HUES64 (cell line): ENCODE results near the gene DNAL1. TPM values are rescaled to one million over a fixed set of nuclear protein-coding genes. Genes with fewer than 3 reads are reported as not detected.

ENCODE experiments used
- H3K27ac ChIP-seq: 2 replicates; pipeline ENCODE4 v1.7.0; 2013; ENCODE audit warnings: low read depth, low read length, inconsistent platforms
- H3K27me3 ChIP-seq: 2 replicates; pipeline ENCODE4 v1.6.1; 2013; ENCODE audit warnings: mild to moderate bottlenecking, low read length; ENCODE audit not compliant: insufficient read depth
- H3K36me3 ChIP-seq: 2 replicates; pipeline ENCODE4 v1.6.1; 2013; ENCODE audit warnings: mild to moderate bottlenecking, low read length; ENCODE audit not compliant: insufficient read depth
- H3K4me1 ChIP-seq: 2 replicates; pipeline ENCODE4 v1.6.1; 2013; ENCODE audit warnings: mild to moderate bottlenecking, low read length, moderate library complexity; ENCODE audit not compliant: insufficient read depth
- H3K4me3 ChIP-seq: 2 replicates; pipeline ENCODE4 v1.5.1; 2013; ENCODE audit warnings: mild to moderate bottlenecking, low read length, moderate library complexity
- H3K9ac ChIP-seq: 2 replicates; pipeline ENCODE4 v1.6.1; 2013; ENCODE audit warnings: mild to moderate bottlenecking, low read depth, low read length
- H3K9me3 ChIP-seq: 2 replicates; pipeline ENCODE4 v1.6.1; 2013; ENCODE audit warnings: low read depth, low read length; ENCODE audit not compliant: insufficient read depth
- WGBS: fragments of 150-250, 120-280 bp; methylation state at CpG from one replicate; pipeline ENCODE4 v1.1.7; 2013; ENCODE audit warnings: missing lambda C conversion rate; 5-methylcytosine and 5-hydroxymethylcytosine counted together
- polyA plus RNA-seq, 2 experiments: library from polyadenylated mRNA; stranded (reverse); fragments of 50-300 nt; gene quantifications; one replicate each; pipeline ENCODE4 v1.2.3, GENCODE V29; 2013

Gene DNAL1, protein sequence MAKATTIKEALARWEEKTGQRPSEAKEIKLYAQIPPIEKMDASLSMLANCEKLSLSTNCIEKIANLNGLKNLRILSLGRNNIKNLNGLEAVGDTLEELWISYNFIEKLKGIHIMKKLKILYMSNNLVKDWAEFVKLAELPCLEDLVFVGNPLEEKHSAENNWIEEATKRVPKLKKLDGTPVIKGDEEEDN
- polyA plus RNA-seq (2013, experiment 1 of 2), result 8.1 TPM
- polyA plus RNA-seq (2013, experiment 2 of 2), result 8.8 TPM

- H3K9me3 ChIP-seq, result no peaks in the 10 kb centered on the region
- H3K27ac ChIP-seq, result peak within 1 kb of the TSS; percentile 72; the same call in 1 of the 2 replicates
- peaks cover 8% of the 10 kb centered on the region for H3K4me1 ChIP-seq
- WGBS, result under 1% methylated on average over 43 of the region's 43 CpGs
- no peaks in the 10 kb centered on the region for H3K27me3 ChIP-seq
- no peaks in the 10 kb centered on the region for H3K36me3 ChIP-seq
- H3K9ac ChIP-seq, result peak within 1 kb of the TSS; percentile 75
- H3K4me3 ChIP-seq, result peak within 1 kb of the TSS; percentile 96
These were observed at the start of gene DNAL1 for GRCh38 chr14:73644531-73645247. DNAL1 (plus strand) TSS chr14:73644986; CDS start chr14:73645040, 54 bp downstream.

GRCh38 chr14:73599499-73599898, 45.3 kb upstream of the DNAL1 start:
- Histone ChIP-seq H3K27ac (no peak overlapping the region), H3K4me1 (no peaks in the 10 kb centered on the region), H3K27me3 (no peaks in the 10 kb centered on the region), H3K36me3 (no peaks in the 10 kb centered on the region), H3K9ac (no peak overlapping the region), H3K9me3 (no peaks in the 10 kb centered on the region), H3K4me3 (no peak overlapping the region)

DNA sequence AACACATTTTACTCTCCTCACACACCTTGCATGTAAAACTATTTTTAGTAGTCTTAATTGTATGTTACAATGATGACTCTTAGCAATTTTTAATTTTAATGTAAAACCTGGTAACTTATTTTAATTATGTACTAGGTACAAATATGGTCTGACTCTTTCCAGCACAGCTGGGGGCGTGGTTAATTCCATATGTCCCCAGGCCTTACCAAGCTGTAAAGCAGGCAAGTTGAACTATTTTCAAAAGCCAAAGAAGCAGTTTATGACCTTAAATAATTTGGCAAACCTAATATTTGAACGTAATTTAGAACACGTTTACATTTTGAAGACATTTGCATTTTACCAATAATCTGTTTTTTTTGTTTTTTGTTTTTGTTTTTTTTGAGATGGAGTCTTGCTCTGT, 41.8 kb upstream of the DNAL1 start:
- WGBS, result 91% methylated on average over 3 of the region's 3 CpGs
- Histone ChIP-seq H3K36me3 (no peaks in the 10 kb centered on the region), H3K27ac (no peak overlapping the region)

DNA sequence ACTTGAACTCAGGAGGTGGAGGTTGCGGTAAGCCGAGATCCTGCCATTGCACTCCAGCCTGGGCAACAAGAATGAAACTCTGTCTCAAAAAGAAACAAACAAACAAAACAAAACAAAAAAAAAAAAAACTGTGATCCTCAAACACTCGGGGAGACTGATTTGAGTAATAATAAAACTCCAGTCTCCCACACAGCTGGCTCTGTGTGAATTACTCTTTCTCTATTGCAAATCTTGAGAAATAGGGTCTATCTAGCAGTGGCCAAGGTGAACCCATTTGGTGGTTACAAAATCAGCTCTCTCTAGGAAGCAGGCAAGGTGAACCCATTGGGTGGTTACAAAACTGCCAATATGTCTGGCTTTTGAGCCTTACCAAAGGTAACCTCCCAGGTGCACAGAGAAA, 38.5 kb upstream of the DNAL1 start:
- Histone ChIP-seq H3K27ac (no peak overlapping the region), H3K9ac (no peak overlapping the region), H3K27me3 (peaks cover 4% of the 10 kb centered on the region; the same call in 1 of the 2 replicates), H3K4me1 (no peaks in the 10 kb centered on the region), H3K4me3 (no peak overlapping the region), H3K9me3 (peaks cover 10% of the 10 kb centered on the region), H3K36me3 (no peaks in the 10 kb centered on the region)
- 92% methylated on average over 2 of the region's 3 CpGs for WGBS

More for the DNA sequence above, 41.8 kb upstream of the DNAL1 start:
- Histone ChIP-seq H3K9ac (no peak overlapping the region), H3K27me3 (no peaks in the 10 kb centered on the region), H3K4me1 (no peaks in the 10 kb centered on the region), H3K9me3 (peaks cover 10% of the 10 kb centered on the region), H3K4me3 (no peak overlapping the region)

- H3K4me3 ChIP-seq, result no peak overlapping the region
- 82% methylated on average over 1 of the region's 1 CpG for WGBS
- no peak overlapping the region for H3K9ac ChIP-seq
- H3K27ac ChIP-seq, result no peak overlapping the region
- H3K27me3 ChIP-seq, result peaks cover 13% of the 10 kb centered on the region; the same call in 1 of the 2 replicates
- no peaks in the 10 kb centered on the region for H3K4me1 ChIP-seq
- peaks cover 10% of the 10 kb centered on the region for H3K9me3 ChIP-seq
- no peaks in the 10 kb centered on the region for H3K36me3 ChIP-seq
These were observed 37.5 kb upstream of the DNAL1 start for GRCh38 chr14:73607241-73607640.

DNA sequence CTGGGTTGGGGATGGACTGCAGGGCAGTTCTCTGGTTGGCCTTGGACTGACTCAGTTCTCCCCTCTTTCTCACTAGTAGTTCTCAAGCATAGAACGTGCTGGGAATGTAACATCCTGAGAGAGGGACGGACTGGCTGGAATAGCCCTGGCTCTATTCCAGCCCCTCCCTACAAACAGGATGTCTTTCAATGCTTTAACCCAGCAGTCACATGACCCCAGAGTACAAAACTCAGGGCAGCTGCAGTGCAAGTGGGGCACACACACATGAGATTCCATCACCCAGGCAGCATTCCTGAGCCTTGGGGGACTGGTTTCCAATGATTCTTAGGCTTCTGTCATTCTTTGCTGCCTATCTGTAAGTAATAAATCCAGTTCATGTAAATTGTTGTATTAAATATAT, 34.1 kb upstream of the DNAL1 start:
- Histone ChIP-seq H3K36me3 (no peaks in the 10 kb centered on the region), H3K27me3 (peaks cover 38% of the 10 kb centered on the region), H3K4me3 (no peak overlapping the region), H3K9ac (no peak overlapping the region), H3K9me3 (peaks cover 10% of the 10 kb centered on the region), H3K27ac (no peak overlapping the region), H3K4me1 (no peaks in the 10 kb centered on the region)
- WGBS, result 89% methylated on average over 2 of the region's 2 CpGs

- under 1% methylated on average over 84 of the region's 84 CpGs for WGBS
- Histone ChIP-seq H3K9me3 (no peaks in the 10 kb centered on the region), H3K36me3 (no peaks in the 10 kb centered on the region), H3K4me1 (0 out of 2 replicates have a peak, but pooled peaks cover 7% of the 10 kb centered on the region), H3K9ac (peak within 1 kb of the TSS; percentile 76), H3K27ac (no peak within 1 kb of the TSS), H3K27me3 (peaks cover 49% of the 10 kb centered on the region), H3K4me3 (peak within 1 kb of the TSS; percentile 75)
These were observed 32.3 kb upstream of the DNAL1 start, which contains the start of gene ACOT6 for GRCh38 chr14:73612339-73613045. ACOT6 (plus strand) TSS chr14:73612517; CDS start chr14:73612572, 55 bp downstream.

DNA sequence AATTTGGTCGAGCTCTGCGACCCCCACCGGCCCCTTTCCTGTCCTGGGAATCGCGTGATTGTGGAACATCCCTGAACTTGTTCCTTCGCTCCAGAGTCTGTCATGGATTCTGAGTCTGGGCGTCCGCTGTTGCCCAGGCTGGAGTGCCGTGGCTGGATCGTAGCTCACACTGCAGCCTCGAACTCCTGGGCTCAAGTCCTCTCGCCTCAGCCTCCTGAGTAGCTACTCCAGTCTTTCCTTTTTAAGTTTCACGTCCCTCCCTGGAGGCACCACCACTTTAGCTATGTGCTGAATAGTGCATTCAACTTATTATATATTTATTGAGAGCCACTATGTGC, 31.8 kb upstream of the DNAL1 start:
- 14% methylated on average over 13 of the region's 13 CpGs for WGBS
- H3K9me3 ChIP-seq, result no peaks in the 10 kb centered on the region
- peaks cover 50% of the 10 kb centered on the region for H3K27me3 ChIP-seq
- peak overlapping the region; percentile 75 for H3K4me3 ChIP-seq
- H3K36me3 ChIP-seq, result no peaks in the 10 kb centered on the region
- 0 out of 2 replicates have a peak, but pooled peaks cover 7% of the 10 kb centered on the region for H3K4me1 ChIP-seq
- peak overlapping the region; percentile 76 for H3K9ac ChIP-seq
- H3K27ac ChIP-seq, result no peak overlapping the region

DNA sequence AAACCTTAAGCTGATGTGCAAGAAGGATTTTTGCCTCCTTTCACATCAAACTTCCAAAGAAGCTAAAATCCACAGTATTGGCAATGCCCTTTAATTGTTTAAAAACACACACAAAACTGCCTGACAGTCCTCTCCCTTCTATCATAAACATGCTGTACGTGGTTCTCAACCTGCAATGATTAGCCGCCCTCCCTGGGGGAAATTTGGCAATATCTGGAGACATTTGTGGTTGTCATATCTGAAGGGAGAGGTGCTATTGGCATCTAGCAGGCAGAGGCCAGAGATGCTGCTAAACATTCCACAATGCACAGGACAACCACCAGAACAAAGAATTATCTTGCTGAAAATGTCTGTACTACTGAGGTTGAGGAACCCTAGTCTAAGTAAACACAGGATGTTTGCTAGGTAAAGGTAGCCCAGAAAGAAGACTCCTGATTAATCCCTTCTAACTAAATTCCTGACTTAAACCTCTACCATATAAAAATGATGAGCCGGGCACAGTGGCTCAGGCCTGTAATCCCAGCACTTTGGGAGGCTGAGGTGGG, 31.3 kb upstream of the DNAL1 start:
- Histone ChIP-seq H3K27me3 (peaks cover 53% of the 10 kb centered on the region), H3K9me3 (no peaks in the 10 kb centered on the region), H3K27ac (no peak overlapping the region), H3K4me3 (peak overlapping the region; percentile 75; the same call in 1 of the 2 replicates), H3K9ac (no peak overlapping the region), H3K4me1 (0 out of 2 replicates have a peak, but pooled peaks cover 7% of the 10 kb centered on the region), H3K36me3 (no peaks in the 10 kb centered on the region)
- WGBS, result 98% methylated on average over 3 of the region's 3 CpGs

DNA sequence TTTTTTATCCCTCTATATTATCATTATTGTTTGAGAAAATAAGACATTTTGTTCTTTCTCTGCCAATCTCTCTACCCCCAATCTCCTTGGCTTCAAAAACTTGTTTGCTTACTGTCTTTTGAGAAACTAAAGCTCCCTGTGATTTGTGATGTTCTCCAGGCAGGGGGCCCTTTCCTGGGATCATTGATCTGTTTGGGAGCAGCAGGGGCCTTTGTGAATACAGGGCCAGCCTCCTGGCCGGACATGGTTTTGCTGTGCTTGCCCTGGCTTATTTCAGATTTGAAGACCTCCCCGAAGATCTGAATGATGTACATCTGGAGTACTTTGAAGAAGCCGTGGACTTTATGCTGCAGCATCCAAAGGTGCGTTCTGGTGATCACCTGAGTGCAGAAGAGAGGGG, 28.0 kb upstream of the DNAL1 start:
- H3K4me3 ChIP-seq, result no peak overlapping the region
- peaks cover 54% of the 10 kb centered on the region for H3K27me3 ChIP-seq
- H3K9me3 ChIP-seq, result no peaks in the 10 kb centered on the region
- no peaks in the 10 kb centered on the region for H3K36me3 ChIP-seq
- 0 out of 2 replicates have a peak, but pooled peaks cover 7% of the 10 kb centered on the region for H3K4me1 ChIP-seq
- H3K9ac ChIP-seq, result no peak overlapping the region
- H3K27ac ChIP-seq, result no peak overlapping the region
- 64% methylated on average over 4 of the region's 4 CpGs for WGBS

DNA sequence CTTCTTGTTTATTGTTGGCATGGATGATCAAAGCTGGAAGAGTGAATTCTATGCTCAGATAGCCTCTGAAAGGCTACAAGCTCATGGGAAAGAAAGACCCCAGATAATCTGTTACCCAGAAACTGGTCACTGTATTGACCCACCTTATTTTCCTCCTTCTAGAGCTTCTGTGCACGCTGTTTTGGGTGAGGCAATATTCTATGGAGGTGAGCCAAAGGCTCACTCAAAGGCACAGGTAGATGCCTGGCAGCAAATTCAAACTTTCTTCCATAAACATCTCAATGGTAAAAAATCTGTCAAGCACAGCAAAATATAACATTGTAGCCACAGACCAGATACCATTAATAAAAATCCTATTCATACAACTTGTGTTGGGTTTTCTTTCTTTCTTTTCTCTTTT, 25.3 kb upstream of the DNAL1 start:
- 88% methylated on average over 1 of the region's 1 CpG for WGBS

More for the DNA sequence above, 25.3 kb upstream of the DNAL1 start:
- H3K4me1 ChIP-seq, result 0 out of 2 replicates have a peak, but pooled peaks cover 7% of the 10 kb centered on the region
- no peaks in the 10 kb centered on the region for H3K9me3 ChIP-seq
- no peak overlapping the region for H3K9ac ChIP-seq
- no peaks in the 10 kb centered on the region for H3K36me3 ChIP-seq
- H3K27ac ChIP-seq, result no peak overlapping the region
- H3K27me3 ChIP-seq, result peaks cover 29% of the 10 kb centered on the region; the same call in 1 of the 2 replicates
- no peak overlapping the region for H3K4me3 ChIP-seq
